ENCODE measurements around the gene DLGAP4. TPM values are rescaled to one million over a fixed set of nuclear protein-coding genes. Genes with fewer than 3 reads are reported as not detected.

DLGAP4 gene
- total RNA-seq, 4 donors from 2014 or later = 38.6 to 193 (median 80.5) TPM

DNA sequence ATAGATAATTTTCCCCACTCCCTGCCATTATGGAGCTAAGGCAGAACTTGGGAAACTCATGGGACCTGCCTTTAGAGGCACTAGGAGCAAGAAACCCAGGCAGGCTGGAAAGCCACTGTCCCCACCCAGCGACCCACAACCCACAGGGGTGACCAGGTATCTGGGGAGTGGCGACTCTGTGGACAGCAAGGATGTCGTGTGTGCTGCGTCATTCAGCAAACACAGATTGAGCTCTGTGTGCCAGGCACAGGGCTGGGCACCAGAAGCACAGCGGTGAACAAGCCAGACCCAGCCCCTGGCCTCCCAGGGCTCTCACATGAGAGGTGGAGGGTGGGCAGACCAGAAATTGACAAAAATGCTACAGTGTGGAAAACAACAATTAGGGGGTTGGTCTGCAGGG lies 27.7 kb downstream of the DLGAP4 start:
- TF ChIP-seq, protein P1, sequence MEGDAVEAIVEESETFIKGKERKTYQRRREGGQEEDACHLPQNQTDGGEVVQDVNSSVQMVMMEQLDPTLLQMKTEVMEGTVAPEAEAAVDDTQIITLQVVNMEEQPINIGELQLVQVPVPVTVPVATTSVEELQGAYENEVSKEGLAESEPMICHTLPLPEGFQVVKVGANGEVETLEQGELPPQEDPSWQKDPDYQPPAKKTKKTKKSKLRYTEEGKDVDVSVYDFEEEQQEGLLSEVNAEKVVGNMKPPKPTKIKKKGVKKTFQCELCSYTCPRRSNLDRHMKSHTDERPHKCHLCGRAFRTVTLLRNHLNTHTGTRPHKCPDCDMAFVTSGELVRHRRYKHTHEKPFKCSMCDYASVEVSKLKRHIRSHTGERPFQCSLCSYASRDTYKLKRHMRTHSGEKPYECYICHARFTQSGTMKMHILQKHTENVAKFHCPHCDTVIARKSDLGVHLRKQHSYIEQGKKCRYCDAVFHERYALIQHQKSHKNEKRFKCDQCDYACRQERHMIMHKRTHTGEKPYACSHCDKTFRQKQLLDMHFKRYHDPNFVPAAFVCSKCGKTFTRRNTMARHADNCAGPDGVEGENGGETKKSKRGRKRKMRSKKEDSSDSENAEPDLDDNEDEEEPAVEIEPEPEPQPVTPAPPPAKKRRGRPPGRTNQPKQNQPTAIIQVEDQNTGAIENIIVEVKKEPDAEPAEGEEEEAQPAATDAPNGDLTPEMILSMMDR (IDR thresholded peaks at IDR 0.05) = no peak
- no peak for TF ChIP-seq POLR2A (IDR thresholded peaks at IDR 0.05)
- Histone ChIP-seq H3K4me3 (no peak overlapping the region), H3K27ac (no peak overlapping the region), H3K9me3 (no peaks in the 10 kb centered on the region), H3K4me1 (no peaks in the 10 kb centered on the region), H3K27me3 (no peaks in the 10 kb centered on the region), H3K36me3 (no peaks in the 10 kb centered on the region)
- DNase-seq = no peak
- intact Hi-C loops (cut with DNase I; ENCODE audit: low total_unique reads) = no loop called here

DNA sequence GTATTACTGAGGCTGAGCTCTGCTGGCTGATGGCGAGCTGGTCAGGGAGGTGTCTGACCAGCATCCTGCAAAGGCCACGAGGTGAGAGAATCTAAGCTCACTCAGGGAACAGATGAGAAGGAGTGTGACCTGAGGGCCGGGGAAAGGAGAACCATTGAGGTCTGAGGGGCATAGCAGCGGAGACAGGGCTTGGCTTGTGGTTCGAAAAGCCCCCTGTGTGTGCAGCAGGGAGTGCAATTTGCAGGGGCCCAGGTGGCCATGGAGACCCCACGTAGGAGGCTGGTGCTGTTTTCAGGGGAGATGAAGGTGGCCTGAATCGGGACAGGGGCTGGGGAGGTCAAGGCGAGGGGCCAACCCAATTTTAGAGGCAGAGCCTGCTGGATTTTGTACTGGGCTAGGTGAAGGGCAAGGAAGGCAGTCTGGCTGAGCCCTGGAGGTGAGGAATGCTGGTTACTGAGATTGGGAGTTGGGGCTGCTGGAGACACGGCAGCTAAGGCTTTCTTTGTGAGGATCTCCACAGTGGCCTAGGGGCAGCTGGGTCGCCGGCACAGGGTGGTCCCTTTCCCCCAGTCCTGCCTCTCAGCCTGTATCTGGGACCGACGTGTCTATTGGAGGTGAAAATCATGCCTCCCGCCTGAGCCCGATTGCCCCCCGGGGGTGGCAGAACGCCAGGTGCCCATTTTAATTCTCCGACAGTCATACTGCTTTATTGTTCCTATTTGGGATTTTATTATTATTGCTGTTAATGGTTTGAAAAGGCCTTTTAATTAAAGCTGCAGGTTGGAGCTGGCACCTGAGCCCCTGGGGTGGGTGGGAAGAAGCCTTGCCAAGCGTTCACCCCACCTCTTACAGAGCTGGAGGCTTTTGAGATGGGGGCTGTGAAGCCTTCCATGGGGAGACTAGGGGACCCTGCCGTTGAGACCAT lies 28.4 kb downstream of the DLGAP4 start:
- no peaks in the 10 kb centered on the region for H3K9me3 ChIP-seq
- no peaks in the 10 kb centered on the region for H3K36me3 ChIP-seq
- no peak overlapping the region for H3K4me3 ChIP-seq
- no peak for DNase-seq
- TF ChIP-seq, protein P1 (IDR thresholded peaks at IDR 0.05) = no peak
- TF ChIP-seq POLR2A (IDR thresholded peaks at IDR 0.05) = no peak
- no peaks in the 10 kb centered on the region for H3K27me3 ChIP-seq
- H3K27ac ChIP-seq = no peak overlapping the region
- intact Hi-C loops (cut with DNase I; ENCODE audit: low total_unique reads) = no loop called here
- H3K4me1 ChIP-seq = no peaks in the 10 kb centered on the region

DNA sequence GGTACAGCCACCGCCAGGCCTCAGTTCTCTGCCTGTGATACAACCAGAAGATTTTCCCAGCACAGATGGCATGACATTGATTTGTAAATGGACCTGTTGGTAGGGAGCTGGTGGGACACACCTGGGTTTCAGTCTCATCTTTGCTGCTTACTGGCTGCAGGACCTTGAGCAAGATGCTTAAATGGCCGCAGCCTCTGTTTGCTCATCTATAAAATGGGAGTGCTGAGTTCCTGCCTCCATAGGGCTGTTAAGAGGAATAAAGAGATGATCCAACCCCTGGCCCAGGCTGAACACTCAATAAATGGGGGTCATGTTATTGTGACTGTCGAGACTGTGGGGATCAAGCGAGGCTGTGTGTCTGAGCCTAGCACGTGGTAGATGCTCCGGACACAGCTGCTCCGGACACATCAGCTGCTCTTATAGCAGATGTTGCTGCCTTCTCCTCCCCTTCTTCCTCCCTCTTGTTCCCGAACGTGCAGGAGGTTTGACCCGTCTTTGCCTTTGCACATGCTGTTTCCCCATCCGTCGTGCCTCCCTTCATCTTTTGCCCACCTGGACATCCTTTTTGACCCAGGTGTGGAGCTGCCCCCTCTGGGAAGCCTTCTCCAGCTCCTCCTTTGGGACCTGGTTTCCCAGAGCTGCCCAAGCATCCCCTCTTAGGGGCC lies 29.2 kb downstream of the DLGAP4 start:
- no peaks in the 10 kb centered on the region for H3K9me3 ChIP-seq
- intact Hi-C loops (cut with DNase I; ENCODE audit: low total_unique reads) = no loop called here
- no peaks in the 10 kb centered on the region for H3K27me3 ChIP-seq
- H3K36me3 ChIP-seq = no peaks in the 10 kb centered on the region
- DNase-seq = no peak
- H3K4me1 ChIP-seq = no peaks in the 10 kb centered on the region
- H3K27ac ChIP-seq = no peak overlapping the region
- no peak overlapping the region for H3K4me3 ChIP-seq
- TF ChIP-seq, protein P1 (IDR thresholded peaks at IDR 0.05) = no peak
- no peak for TF ChIP-seq POLR2A (IDR thresholded peaks at IDR 0.05)

DNA sequence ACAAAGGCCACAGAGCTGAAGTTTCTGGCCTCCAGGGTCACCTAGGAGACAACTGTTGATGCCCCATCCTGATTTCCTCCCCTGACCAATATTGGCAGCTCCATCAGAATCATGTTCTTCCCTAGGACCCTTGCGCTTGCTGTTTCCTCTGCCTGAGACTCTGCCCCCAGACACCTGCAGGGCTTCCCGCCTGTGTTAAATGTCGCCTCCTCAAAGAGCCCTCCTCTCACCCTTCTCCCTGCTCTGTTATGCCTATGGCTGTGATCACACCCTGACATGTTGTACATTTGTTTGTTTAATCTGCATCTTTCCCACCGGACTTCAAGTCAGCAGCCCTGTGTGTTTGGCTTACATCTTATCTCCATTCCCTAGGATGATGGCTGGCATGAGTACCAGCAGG lies 30.1 kb downstream of the DLGAP4 start:
- H3K4me1 ChIP-seq = no peaks in the 10 kb centered on the region
- no peak for TF ChIP-seq POLR2A (IDR thresholded peaks at IDR 0.05)
- TF ChIP-seq, protein P1 (IDR thresholded peaks at IDR 0.05) = no peak
- H3K36me3 ChIP-seq = no peaks in the 10 kb centered on the region
- no peak overlapping the region for H3K27ac ChIP-seq
- no peaks in the 10 kb centered on the region for H3K9me3 ChIP-seq
- H3K4me3 ChIP-seq = no peak overlapping the region
- intact Hi-C loops (cut with DNase I; ENCODE audit: low total_unique reads) = no loop called here
- DNase-seq = no peak
- no peaks in the 10 kb centered on the region for H3K27me3 ChIP-seq
